GM20431 (cell line): ENCODE results near the gene FARS2.

Experiments used
- in situ Hi-C: fragments of 300-500 bp; cut with MseI, MboI; formaldehyde crosslinking; loops from one replicate; pipeline ENCODE4 v1.15.0; 2020; ENCODE audit warnings: low sequenced_read_pairs; ENCODE audit not compliant: unreplicated experiment

Gene FARS2

DNA sequence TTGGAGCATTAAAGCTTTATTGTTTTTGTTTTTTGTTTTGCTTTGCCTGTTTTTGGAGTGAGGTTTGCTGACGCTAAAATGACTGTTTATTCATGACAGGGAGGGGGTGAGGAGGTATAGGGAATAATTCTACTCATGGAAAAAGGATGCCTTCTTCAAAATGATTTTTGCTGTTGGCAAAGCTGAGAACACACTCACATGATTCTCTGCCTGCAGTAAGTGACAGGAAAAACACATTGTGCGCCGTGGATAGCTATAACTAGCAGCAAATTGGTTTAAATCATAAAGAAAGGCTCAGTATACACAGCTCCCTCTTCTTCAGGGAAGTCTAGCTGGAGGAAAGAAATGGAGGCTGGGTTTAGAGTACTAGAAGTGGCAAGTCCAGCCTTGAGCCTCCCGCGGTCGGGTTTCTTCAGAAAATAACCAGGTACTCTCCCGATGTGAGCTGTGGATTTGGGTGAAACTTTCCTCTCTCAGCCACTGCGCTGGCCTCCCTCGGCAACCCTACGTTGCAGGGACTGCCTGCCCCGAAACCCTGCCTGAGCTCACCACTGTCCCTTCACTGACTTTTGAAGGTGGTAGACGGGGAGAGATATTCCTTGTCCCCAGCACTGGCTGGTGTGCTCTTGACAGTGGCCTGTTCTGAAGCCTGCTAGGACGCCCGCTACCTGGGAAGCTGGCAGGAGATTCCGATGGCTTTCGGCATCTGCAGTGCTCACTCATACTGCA, 467.2 kb downstream of the FARS2 start:
- in situ Hi-C loops, result no loop called here

DNA sequence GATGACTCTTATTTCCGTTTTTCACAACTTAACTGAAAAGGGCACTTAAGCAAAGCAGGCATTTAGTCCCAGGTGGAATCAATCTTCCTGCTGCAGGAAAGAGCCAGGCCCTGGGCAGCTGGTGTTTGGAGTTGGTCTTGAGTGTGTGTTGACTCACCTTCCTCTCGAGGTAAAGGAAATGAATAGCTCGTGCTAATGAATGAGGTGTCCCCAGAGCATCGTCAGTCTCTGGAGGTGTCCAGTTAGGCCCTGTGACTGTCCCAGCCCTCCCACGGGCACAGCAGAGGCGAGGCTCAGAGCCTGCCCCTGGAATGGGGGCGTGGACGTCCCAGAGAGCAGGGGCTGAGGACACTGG, 467.7 kb downstream of the FARS2 start:
- in situ Hi-C loops, result no loop called here

DNA sequence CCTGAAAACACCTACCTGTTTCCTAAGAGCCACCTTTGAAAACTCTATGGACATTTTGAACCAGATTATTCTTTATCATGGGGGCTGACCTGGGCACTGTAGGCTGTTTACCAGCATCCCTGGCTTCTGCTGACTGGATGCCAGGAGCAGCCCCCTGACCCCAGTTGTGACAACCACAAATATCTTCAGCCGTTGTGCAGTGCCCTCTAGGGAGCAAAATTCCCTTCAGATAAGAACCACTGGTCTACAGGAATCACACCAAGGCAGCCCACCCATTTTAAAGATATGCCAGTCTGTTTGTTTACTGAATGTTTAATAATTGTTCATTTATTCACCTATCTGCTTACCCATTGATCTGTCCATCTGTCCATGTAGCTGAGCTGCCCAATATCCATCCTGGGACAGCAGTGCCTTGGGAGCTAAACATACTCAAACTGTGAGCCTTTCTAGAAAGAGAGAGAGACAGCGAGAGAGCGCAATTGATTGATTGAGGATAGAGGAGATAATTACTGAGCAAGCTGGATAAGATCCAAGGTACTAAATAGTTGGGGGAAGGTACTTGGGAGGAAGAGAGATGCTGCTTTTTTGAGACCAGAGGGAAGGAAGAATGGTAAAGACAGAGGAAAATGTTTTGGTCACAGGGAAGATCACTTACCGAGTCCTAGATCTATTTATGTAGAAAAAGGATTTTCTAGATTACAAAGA, 468.7 kb downstream of the FARS2 start:
- in situ Hi-C loops, result no loop called here

DNA sequence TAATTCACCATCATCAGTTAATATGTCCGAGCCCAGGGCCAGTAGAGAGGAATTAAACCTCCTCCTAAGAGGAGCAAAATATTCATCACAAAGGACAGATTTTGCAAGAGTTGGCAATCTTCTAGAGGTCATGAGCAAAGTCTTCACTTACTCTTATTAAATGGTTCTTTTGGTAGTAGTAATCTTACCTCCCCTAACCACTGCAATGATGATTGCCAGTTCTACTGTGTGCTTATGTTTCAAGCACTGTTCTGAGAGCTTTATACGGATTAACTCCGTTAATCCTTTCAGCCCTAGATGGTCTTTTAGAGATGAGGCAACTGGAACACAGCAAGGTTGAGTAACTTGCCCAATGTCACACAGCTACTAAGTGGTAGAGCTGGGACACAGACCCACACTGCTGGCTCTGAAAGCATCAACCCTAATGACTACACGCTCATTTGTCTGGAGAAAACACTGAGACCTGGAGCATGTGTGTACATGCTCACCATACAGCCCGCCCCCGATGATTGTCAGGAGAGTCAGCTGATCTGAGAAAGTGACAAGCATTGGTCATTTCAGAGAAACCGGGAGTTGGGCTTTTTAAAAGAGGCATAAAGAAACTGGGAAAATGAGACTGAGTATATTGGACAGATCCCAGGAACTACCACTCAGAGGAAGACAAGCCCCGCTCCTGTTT, 469.4 kb downstream of the FARS2 start:
- in situ Hi-C loops, result no loop called here

DNA sequence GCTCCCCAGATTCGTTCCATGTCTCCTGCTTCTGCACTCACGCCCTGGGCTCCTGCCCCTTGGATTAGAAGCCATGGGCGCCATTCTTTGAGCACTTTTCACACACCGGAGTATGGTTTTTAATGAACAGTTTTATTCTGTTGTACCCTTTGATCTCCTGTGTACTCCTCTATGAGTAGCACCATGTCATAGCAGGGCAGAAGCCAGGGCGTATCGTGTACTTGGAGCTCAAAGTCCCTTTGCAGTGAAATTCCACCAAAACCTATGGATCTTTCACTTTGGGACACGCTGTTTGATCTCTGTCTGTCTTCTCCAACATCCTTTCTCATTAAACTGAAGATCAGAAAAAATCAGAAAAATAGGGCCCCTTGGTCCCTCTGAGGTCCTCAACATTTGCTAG, 470.1 kb downstream of the FARS2 start:
- in situ Hi-C loops, result no loop called here

DNA sequence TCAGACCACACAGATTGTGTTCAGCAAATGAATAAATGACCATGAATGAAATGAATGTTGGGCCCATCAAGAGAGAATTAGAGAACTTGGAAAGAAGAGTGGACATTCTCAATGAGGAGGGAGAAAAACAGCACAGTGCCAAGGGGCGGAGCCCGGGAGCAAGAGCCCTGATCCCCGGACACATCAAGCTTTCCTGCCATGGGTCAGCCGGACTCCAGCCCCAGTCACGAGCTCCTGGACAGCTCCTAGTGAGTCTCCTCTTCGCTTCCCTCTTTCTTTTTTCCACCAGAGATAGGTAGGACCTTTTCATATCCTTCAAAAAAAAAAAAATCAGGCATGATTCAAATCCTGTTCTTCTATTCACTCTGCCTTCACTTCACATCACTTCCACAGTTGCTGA, 471.2 kb downstream of the FARS2 start:
- in situ Hi-C loops, result no loop called here

DNA sequence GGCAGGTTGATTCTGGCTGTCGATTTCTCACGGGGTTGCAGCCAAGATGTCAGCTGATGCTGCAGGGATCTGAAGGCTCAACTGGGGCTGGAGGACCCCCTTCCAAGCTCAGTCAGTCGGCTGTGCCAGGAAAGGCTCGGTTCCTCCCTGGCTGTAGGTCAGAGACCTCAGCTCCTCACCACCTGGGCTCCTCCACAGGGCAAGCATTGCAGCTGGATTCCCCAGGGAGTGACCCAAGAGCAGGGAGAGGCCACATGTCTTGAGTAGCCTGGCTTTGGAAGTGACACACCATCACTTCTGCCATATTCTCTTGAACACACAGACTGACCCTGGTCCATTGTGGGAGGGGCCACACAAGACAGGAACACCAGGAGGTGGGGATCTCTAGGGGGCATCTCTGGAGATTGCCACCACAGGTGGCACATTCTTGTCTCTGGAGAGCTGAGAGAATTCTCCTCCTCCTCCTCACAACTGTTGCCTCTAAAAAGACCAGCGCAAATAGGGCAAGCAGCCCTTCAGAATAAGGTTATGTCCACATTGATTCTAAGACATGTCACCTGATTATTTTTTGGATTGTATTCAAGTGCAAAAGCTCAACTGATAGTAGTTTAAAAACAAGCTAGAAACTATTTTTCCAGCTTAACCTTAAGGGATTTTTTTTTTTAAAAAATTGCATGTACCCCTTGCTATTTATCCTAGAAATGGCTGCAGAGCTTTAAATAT, 474.9 kb downstream of the FARS2 start:
- in situ Hi-C loops, result no loop called here

DNA sequence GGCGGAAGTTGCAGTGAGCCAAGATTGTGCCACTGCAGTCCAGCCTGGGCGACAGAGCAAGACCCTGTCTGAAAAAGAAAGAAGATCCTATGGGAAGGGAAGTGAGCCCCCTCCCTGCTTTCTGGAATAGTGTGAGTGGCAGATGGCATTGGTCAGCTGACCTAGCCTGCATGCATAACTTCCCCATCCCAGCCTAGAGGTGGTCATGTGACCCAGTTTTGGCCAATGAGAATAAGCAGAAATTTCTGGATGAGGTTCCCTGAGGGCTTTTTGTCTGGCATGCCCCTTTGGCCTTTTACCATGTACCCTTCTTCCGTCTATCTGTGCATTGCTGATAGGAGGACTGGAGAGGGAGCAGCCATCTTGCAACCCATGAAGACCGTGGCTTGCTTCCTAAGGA, 476.1 kb downstream of the FARS2 start:
- in situ Hi-C loops, result no loop called here

DNA sequence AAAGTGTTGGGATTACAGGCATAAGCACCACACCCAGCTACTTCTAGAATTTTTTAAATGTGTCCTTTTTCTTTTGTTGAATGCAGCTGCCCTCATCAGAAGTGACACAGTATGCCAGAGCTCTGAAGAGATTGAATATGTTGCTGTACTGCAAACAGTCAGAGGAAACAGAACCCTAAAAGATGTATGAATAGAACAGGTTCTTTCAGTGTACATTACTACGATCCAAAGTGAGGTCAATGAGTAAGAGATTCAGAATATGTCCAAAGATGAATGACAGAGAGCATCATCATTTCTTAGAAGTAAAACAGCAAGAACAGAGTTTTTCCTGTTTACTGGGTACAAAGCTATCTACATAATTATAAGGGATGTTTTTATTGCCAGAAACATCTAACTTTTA, 476.9 kb downstream of the FARS2 start:
- in situ Hi-C loops, result no loop called here

DNA sequence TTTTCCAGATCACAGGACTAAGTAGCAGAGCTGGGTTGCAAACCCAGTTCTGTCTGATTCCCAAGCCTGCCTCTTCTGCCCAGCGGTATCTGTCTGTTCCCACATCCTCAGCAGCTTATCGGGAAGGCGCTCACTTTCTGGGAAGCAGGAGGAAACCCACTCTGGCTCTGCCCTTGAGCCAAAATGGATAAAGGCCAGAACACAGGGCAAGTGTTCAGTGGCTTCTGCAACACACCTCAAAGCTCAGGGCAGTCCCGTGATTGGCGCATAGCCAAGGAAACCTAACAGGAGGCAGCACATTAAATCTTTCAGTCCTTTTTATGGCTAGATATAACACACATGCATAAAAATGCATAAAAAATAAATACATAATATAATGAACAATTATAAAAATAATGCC, 483.2 kb downstream of the FARS2 start:
- in situ Hi-C loops, result no loop called here

DNA sequence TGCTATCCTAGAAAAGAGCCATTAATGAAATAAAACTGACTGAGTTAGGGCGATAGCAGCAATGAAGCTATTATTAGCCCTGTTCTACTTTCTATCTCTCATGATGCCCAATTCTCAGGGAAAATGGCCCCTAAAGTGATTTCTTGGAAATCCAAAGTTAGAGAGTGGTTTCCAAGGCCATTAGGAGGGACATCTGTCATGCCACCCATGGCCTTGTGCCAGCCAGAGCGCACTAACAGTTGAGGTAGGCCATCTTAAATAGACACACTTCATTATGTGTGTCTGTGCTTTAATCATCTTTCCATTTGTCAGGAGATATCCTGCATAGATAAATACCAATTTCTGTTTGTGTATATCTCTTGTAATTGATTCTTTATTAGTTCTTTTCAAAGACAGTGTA, 483.8 kb downstream of the FARS2 start:
- in situ Hi-C loops, result no loop called here

DNA sequence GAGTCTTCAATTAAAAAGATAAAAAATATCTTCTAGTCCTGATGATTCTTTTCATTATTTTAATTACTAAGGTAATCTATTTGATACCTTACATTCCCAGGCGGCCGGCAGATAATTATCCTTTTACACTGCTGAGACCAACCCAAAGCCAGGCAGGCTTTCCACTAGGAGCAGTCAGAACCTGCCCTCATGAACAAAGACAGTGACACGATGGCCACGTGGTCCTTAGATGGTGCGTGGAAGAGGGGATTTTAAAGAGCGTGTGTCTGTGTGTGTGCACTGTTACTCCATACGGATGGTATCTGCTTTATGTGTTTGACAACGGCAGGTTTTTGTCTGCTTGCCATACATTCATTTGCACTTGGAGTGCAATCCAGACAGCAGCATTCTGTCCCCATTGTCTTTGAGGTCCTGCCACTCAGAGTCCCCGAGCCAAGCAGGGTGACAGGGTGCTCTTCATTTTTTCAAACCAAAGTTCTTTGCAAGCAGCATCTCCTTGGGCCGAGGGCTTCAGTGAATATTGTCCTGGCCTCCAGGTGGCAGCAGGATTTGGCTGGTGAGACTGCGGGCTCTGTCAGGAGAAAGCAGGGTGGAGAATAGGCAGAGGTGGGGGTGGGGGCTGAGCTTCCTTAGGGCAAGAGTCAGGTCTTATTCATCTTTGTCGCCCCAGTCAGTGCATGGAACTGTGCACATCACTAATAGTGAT, 484.9 kb downstream of the FARS2 start:
- in situ Hi-C loops, result no loop called here

DNA sequence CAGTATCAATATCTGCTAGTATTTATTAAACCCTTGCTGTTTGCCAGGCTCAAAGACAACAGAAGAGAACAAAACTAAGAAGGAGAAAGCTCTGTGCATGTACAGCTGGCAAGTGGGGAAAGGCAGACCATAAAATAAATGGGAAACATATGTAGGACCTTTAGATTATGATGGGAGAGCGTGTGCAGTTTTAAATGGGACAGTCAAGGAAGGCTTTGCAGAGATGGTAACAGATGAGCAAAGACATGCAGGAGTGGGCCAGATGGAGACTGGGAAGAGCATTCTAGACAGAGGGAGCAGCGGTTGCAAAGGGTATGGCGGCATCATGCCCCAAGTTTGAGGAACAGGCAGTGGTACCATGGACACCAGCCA, 485.4 kb downstream of the FARS2 start:
- in situ Hi-C loops, result no loop called here

DNA sequence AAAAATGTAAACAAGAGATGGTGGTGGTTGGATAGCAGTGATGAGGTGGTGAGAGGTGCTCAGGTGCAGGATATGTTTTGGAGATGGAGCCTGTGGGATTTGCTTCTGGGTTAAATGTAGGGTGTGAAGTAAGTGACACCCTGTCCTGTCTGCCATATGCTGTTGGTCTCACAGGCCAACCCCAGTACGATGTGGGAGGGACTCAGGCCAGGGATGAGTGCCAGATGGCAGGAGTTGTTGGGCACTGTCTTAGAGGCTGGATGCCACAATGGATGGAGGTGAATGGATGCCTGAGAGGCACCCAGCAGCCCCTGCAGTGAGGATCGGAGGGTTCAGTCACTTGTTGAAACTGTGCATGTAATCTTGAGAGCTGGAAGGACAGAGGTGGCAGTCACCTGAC, 486.1 kb downstream of the FARS2 start:
- in situ Hi-C loops, result no loop called here

DNA sequence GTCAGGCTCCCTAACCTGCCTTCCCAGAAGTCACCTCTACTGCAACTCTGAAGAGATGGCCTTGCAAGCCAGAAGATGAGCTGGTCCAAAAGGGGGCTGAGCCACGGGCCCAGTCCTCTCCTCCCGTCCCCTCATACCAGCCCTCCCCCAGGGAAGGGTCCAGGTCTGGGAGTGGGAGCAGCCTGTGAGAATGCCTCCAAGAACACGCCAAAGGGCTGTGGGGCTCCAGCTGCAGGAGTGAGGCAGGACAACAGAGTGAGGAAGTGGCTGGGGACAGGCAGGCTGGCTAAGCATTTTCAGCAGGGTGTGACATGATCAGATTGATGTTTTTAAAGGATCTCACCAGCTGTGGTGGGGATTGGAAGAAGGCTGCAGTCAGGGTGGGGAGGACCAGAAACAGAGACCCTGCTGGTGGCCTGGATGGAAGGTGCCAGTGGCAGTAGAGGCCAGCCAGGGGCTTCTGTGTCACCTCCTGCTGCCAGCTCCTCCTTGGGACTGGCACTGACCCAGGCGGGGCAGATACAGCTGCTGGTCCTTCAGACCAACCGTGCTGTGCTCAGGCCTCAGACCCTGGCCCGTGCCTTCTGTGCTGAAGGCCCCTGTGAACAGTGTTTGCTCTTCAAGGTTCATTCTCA, 487.8 kb downstream of the FARS2 start:
- in situ Hi-C loops, result no loop called here

DNA sequence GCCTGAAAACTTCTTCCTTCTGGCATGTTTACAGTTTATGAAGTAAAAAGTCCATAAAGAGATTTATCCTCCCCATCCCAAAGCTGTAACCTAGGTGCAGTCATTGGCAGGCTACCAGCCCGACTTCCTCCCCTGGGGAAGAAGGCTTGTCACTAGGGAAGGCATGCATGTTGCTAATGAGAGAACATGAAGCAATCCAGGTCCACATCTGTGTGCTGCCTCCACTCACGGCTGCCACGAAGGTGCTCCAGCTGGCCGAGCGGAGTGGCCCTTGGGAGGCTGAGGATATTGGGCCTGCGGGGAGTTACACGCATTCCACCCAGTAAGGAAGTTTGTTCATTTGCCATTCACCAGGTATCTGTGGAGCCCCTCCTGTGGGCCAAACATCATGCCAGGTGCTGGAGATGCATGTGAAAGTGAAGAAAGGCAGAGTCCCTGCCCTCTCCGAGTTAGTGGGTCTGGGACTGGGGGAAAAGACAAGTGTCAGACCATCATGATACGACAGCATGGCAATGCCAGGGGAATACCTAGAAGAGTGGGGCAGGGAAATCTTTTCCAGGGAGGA, 488.4 kb downstream of the FARS2 start:
- in situ Hi-C loops, result no loop called here

DNA sequence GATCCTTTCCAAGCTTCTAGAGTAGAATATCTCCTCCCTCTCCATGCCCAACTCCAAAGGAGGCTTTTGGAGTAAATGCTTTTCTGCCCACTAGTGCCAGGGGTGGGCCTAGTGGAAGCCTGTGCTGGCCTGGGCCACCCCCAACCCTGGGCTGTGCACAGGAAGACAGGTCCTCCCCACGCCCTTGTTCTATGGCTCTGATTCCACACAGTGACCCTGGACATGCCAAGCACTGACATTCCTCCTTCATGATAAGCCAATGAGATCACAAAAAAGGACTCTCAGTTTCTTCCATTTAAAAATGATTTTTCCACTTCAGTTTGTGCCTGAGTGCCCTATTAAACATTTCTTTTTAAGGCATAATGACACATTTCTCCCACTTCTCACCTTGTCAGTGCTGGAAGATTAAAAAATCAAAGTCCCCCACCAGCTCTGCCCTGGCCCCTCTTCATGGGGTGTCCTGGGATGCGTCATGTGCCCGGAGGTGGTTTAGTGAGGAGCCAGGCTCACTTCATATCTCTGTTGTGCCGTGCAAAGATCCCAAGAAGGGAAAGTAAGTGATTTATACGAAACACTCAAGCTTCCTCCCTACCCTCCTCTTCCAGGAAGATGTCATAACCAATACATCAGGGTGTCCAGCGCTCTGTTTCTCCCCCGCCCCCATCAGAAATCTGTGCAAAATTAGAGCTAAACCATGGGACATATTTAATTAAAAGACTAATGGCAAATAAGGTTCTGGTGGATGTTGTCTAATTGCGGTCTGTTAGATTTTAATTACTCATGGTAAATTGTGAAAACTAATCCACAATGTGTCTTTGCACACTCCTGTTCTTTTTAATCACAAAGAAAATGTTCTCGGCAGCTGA, 490.4 kb downstream of the FARS2 start:
- in situ Hi-C loops, result no loop called here

DNA sequence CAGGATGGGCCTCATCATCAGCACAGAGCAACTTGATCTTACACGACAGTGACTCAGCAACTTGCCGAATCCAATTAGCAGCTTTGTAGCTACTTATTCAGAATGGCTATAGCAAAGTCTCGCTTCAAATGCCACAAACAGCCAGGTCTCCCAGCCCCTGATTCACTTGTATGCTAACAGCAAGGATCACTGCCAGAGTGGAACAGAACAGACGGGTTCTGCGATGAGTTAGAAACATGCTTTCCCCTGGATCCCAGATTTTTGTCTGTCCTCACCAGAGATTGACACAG, 491.0 kb downstream of the FARS2 start:
- in situ Hi-C loops, result no loop called here

DNA sequence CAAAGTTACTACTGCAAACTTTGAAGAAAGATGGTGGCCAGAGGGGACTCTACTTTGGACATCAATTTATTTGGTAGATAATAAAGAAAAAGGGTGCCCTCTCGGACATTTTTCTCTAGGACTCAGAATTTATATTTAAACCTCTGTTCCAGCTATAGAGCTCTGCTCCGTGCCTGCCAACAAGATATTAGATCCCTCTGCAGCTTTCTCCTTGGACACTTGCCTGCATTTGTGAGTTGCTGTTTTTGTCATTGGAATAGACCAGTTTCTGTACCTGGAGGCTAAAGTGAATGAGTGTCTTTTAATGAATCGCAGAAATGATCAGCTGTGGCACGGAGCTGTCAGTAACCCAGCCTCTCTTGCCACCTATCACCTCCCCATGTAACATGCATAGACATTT, 491.9 kb downstream of the FARS2 start:
- in situ Hi-C loops, result no loop called here
